ENCODE results near the gene RCAN2. TPM values are rescaled to one million over a fixed set of nuclear protein-coding genes. Genes with fewer than 3 reads are reported as not detected.

RCAN2 gene
- total and polyA plus RNA-seq, 4 donors: 4.5 to 16.7 (median 4.8) TPM

- Histone ChIP-seq H3K36me3 (ENCODE audit: control insufficient read depth in 4 of 4, insufficient read depth in 4 of 4, low read length in 4 of 4) (no peaks in the 10 kb centered on the region), H3K27ac (ENCODE audit: low read depth in 1 of 2, low read length in 1 of 2) (no peak overlapping the region)
- TF ChIP-seq, protein P1, sequence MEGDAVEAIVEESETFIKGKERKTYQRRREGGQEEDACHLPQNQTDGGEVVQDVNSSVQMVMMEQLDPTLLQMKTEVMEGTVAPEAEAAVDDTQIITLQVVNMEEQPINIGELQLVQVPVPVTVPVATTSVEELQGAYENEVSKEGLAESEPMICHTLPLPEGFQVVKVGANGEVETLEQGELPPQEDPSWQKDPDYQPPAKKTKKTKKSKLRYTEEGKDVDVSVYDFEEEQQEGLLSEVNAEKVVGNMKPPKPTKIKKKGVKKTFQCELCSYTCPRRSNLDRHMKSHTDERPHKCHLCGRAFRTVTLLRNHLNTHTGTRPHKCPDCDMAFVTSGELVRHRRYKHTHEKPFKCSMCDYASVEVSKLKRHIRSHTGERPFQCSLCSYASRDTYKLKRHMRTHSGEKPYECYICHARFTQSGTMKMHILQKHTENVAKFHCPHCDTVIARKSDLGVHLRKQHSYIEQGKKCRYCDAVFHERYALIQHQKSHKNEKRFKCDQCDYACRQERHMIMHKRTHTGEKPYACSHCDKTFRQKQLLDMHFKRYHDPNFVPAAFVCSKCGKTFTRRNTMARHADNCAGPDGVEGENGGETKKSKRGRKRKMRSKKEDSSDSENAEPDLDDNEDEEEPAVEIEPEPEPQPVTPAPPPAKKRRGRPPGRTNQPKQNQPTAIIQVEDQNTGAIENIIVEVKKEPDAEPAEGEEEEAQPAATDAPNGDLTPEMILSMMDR (IDR thresholded peaks at IDR 0.05; ENCODE audit: control extremely low read depth, extremely low read depth): no peak
Observed at GRCh38 chr6:46251583-46252339, 239.5 kb downstream of the RCAN2 start.

GRCh38 chr6:46248143-46248542 lies 243.1 kb downstream of the RCAN2 start:
- Histone ChIP-seq H3K27ac (ENCODE audit: low read depth in 1 of 2, low read length in 1 of 2) (no peak overlapping the region), H3K9ac (ENCODE audit: insufficient read depth in 1 of 2, low read length in 2 of 2) (no peak overlapping the region), H3K27me3 (ENCODE audit: control insufficient read depth in 3 of 3, insufficient read depth in 3 of 3, low read length in 2 of 3) (no peaks in the 10 kb centered on the region), H3K4me3 (no peak overlapping the region), H3K36me3 (ENCODE audit: control insufficient read depth in 4 of 4, insufficient read depth in 4 of 4, low read length in 4 of 4) (peaks cover 0 to 3% (median 0%) of the 10 kb centered on the region in 4 donors), H3K4me1 (ENCODE audit: control insufficient read depth in 5 of 5, insufficient read depth in 5 of 5, low read length in 5 of 5) (peaks cover 0 to 24% (median 0%) of the 10 kb centered on the region in 5 donors), H3K9me3 (ENCODE audit: control insufficient read depth in 4 of 4, insufficient read depth in 3 of 4, low read length in 3 of 4) (no peaks in the 10 kb centered on the region)
- 96 to 97% methylated on average over 2 of the region's 2 CpGs for WGBS, 2 donors
- DNase-seq (no peak), ATAC-seq (ENCODE audit: insufficient read depth, low FRiP score) (no peak)
- TF ChIP-seq, protein P1 (IDR thresholded peaks at IDR 0.05; ENCODE audit: control extremely low read depth, extremely low read depth): no peak

More at GRCh38 chr6:46251583-46252339, 239.5 kb downstream of the RCAN2 start:
- Histone ChIP-seq H3K9ac (ENCODE audit: insufficient read depth in 1 of 2, low read length in 2 of 2) (no peak overlapping the region), H3K27me3 (ENCODE audit: control insufficient read depth in 3 of 3, insufficient read depth in 3 of 3, low read length in 2 of 3) (no peaks in the 10 kb centered on the region), H3K4me3 (no peak overlapping the region), H3K9me3 (ENCODE audit: control insufficient read depth in 4 of 4, insufficient read depth in 3 of 4, low read length in 3 of 4) (no peaks in the 10 kb centered on the region), H3K4me1 (ENCODE audit: control insufficient read depth in 5 of 5, insufficient read depth in 5 of 5, low read length in 5 of 5) (peaks cover 0 to 18% (median 0%) of the 10 kb centered on the region in 5 donors)
- DNase-seq (no peak), ATAC-seq (ENCODE audit: insufficient read depth, low FRiP score) (no peak)
- WGBS, 2 donors: 94 to 95% methylated on average over 3 of the region's 3 CpGs

DNA sequence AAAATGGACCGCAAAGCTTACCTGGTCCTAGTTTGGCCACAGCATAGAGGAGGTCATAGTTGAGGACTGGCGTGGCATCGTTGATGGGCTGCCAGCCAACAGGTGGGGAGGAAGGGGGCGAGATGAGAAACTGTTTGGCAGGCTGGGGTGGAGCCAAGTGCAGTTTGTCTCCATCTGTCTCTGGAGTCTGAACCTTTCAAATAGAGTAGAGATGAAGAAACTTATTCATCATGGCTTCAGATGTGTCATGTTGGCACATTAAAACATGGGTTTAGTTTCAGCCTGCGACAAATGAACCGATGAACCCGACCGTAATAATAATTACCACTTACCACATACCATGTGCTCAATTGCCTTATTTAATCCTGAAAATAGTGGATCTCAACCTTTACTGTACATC lies 244.5 kb downstream of the RCAN2 start:
- Histone ChIP-seq H3K27me3 (ENCODE audit: control insufficient read depth in 3 of 3, insufficient read depth in 3 of 3, low read length in 2 of 3) (no peaks in the 10 kb centered on the region), H3K4me1 (ENCODE audit: control insufficient read depth in 5 of 5, insufficient read depth in 5 of 5, low read length in 5 of 5) (peaks cover 0 to 21% (median 0%) of the 10 kb centered on the region in 5 donors), H3K4me3 (no peak overlapping the region), H3K36me3 (ENCODE audit: control insufficient read depth in 4 of 4, insufficient read depth in 4 of 4, low read length in 4 of 4) (peaks cover 0 to 3% (median 0%) of the 10 kb centered on the region in 4 donors), H3K9ac (ENCODE audit: insufficient read depth in 1 of 2, low read length in 2 of 2) (no peak overlapping the region), H3K9me3 (ENCODE audit: control insufficient read depth in 4 of 4, insufficient read depth in 3 of 4, low read length in 3 of 4) (no peaks in the 10 kb centered on the region), H3K27ac (ENCODE audit: low read depth in 1 of 2, low read length in 1 of 2) (peak overlapping the region in 1 of 2 donors; percentile 41)
- ATAC-seq (ENCODE audit: insufficient read depth, low FRiP score) (no peak), DNase-seq (no peak)
- WGBS, 2 donors: 93 to 94% methylated on average over 8 of the region's 8 CpGs
- TF ChIP-seq, protein P1 (IDR thresholded peaks at IDR 0.05; ENCODE audit: control extremely low read depth, extremely low read depth): no peak
